OCI-LY1 (cell line): Measurements from ENCODE around the gene ARHGEF6.

Experiments
- CTCF ChIP-seq: fragments of 200-600 bp; sonication (generic), shearing (Covaris generic); IDR thresholded peaks from 2 replicates; pipeline ENCODE4 v1.5.1; 2017; ENCODE audit warnings: mild to moderate bottlenecking, antibody characterized with exemption, low read length, moderate library complexity, mixed read lengths
- EZH2 ChIP-seq: fragments of 200-600 bp; sonication (generic), shearing (Covaris generic); IDR thresholded peaks from 2 replicates; pipeline ENCODE4 v1.8.0; 2017; ENCODE audit warnings: borderline replicate concordance, mixed run types, mild to moderate bottlenecking, antibody characterized with exemption, low read length, moderate library complexity, mixed read lengths

DNA sequence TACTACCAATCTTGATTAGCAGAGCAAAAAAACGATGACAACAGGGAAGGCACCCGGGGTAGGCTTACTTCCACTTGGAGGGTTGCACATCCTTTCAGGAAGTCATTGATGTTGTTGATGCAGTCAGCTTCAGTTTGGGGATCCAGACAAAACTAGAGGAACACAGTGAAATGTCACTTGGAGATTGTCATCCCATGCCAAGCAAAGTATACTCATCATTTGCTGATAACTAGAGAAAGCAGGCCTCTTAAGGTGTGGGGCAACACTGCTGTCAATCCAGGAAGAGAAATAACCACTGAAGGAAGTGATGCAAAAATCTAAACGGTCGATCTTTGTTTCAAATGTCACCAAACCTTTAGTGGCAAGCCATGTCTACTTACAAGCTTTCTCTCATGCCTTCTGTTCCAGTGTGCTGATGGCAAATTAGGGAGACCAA is 1.4 kb downstream of the ARHGEF6 start:
- TF ChIP-seq CTCF: no peak
- no peak for TF ChIP-seq EZH2
